ENCODE data around the gene TBC1D13. TPM values are rescaled to one million over a fixed set of nuclear protein-coding genes. Genes with fewer than 3 reads are reported as not detected.
"Not testable (repeated sequence)": the region's sequence is repeated elsewhere in the genome, so short reads cannot be mapped to it uniquely, and the experiment has no call there.

TBC1D13 gene
- total and polyA plus RNA-seq, 2 donors (not counting 1 experiment from before 2014, with no cell fraction given): 28.8 to 29.1 TPM

- H3K9ac ChIP-seq (ENCODE audit: low read length); H3K27ac ChIP-seq (ENCODE audit: low read length in 2 of 2); ATAC-seq (ENCODE audit: low read depth); H3K4me1 Mint-ChIP-seq; H3K4me3 Mint-ChIP-seq; H3K27ac Mint-ChIP-seq; intact Hi-C loops (cut with micrococcal nuclease); DNase-seq; H3K27me3 ChIP-seq (replicated peaks in 1 of 4; ENCODE audit: control extremely low read depth in 1 of 4, control insufficient read depth in 3 of 4, insufficient read depth in 4 of 4, low read length in 3 of 4); H3K79me2 ChIP-seq (ENCODE audit: control insufficient read depth, insufficient read depth, low read length); H3K4me1 ChIP-seq (ENCODE audit: control insufficient read depth in 2 of 2, insufficient read depth in 2 of 2, low read length in 2 of 2); H4K20me1 ChIP-seq (ENCODE audit: control insufficient read depth, insufficient read depth, low read length, poor library complexity, severe bottlenecking); H3K9me3 Mint-ChIP-seq (ENCODE audit: insufficient read depth); H3K36me3 ChIP-seq (replicated peaks in 1 of 2; ENCODE audit: control extremely low read depth in 1 of 2, control insufficient read depth in 1 of 2, extremely low read depth in 1 of 2, insufficient read depth in 2 of 2, low read length in 1 of 2); H3K4me3 ChIP-seq (ENCODE audit: control extremely low read depth in 1 of 5, extremely low read depth in 1 of 5, insufficient read depth in 1 of 5, low read depth in 2 of 5, low read length in 4 of 5); H2AFZ ChIP-seq (ENCODE audit: insufficient read depth, low read depth, low read length, poor library complexity, severe bottlenecking); POLR2A ChIA-PET; H3K27me3 Mint-ChIP-seq; H3K4me2 ChIP-seq (replicated peaks; ENCODE audit: low read depth, low read length, poor library complexity, severe bottlenecking): not testable (repeated sequence)
- H3K9me3 ChIP-seq (ENCODE audit: control extremely low read depth in 1 of 3, control insufficient read depth in 2 of 3, insufficient read depth in 1 of 3, low read length in 2 of 3): peaks cover 0 to 31% (median 4%) of the 10 kb centered on the region in 3 donors
- CTCF ChIA-PET: interaction anchor here (1.2 kb wide), 1 partner anchor 76 kb away, joined by 4 read pairs; no protein-coding TSS in a partner anchor
- no CpG with 5 or more reads among the region's 2 CpGs for WGBS (ENCODE audit: insufficient coverage)
Measured at GRCh38 chr9:128852646-128853045, 65.6 kb downstream of the TBC1D13 start.

GRCh38 chr9:128854454-128854853, 67.4 kb downstream of the TBC1D13 start:
- H3K4me3 ChIP-seq (ENCODE audit: control extremely low read depth in 1 of 5, extremely low read depth in 1 of 5, insufficient read depth in 1 of 5, low read depth in 2 of 5, low read length in 4 of 5); CTCF ChIA-PET; H3K4me3 Mint-ChIP-seq; H3K4me1 ChIP-seq (ENCODE audit: control insufficient read depth in 2 of 2, insufficient read depth in 2 of 2, low read length in 2 of 2); H3K4me1 Mint-ChIP-seq; intact Hi-C loops (cut with micrococcal nuclease); H4K20me1 ChIP-seq (ENCODE audit: control insufficient read depth, insufficient read depth, low read length, poor library complexity, severe bottlenecking); DNase-seq; ATAC-seq (ENCODE audit: low read depth); H3K4me2 ChIP-seq (replicated peaks; ENCODE audit: low read depth, low read length, poor library complexity, severe bottlenecking); H3K27ac Mint-ChIP-seq; H3K9ac ChIP-seq (ENCODE audit: low read length); H3K27ac ChIP-seq (ENCODE audit: low read length in 2 of 2); H3K27me3 Mint-ChIP-seq; H3K27me3 ChIP-seq (replicated peaks in 1 of 4; ENCODE audit: control extremely low read depth in 1 of 4, control insufficient read depth in 3 of 4, insufficient read depth in 4 of 4, low read length in 3 of 4); H2AFZ ChIP-seq (ENCODE audit: insufficient read depth, low read depth, low read length, poor library complexity, severe bottlenecking); H3K79me2 ChIP-seq (ENCODE audit: control insufficient read depth, insufficient read depth, low read length); H3K36me3 ChIP-seq (replicated peaks in 1 of 2; ENCODE audit: control extremely low read depth in 1 of 2, control insufficient read depth in 1 of 2, extremely low read depth in 1 of 2, insufficient read depth in 2 of 2, low read length in 1 of 2); POLR2A ChIA-PET; H3K9me3 Mint-ChIP-seq (ENCODE audit: insufficient read depth): not testable (repeated sequence)
- H3K9me3 ChIP-seq (ENCODE audit: control extremely low read depth in 1 of 3, control insufficient read depth in 2 of 3, insufficient read depth in 1 of 3, low read length in 2 of 3): peaks cover 0 to 22% (median 4%) of the 10 kb centered on the region in 3 donors
- WGBS (ENCODE audit: insufficient coverage): no CpG with 5 or more reads among the region's 6 CpGs

DNA sequence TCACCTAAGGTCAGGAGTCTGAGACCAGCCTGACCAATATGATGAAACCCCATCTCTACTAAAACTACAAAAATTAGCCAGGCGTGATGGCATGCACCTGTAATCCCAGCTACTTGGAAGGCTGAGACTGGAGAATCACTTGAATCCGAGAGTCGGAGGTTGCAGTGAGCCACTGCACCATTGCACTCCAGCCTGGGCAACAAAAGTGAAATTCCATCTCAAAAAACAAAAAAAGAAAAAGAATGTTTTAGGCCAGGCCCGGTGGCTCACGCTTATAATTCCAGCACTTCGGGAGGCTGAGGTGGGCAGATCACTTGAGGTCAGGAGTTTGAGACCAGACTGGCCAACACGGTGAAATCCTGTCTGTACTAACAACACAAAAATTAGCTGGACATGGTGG, 71.4 kb downstream of the TBC1D13 start:
- WGBS (ENCODE audit: insufficient coverage): 100% methylated on average over 2 of the region's 7 CpGs
- H3K27ac Mint-ChIP-seq; H4K20me1 ChIP-seq (ENCODE audit: control insufficient read depth, insufficient read depth, low read length, poor library complexity, severe bottlenecking); H3K27ac ChIP-seq (ENCODE audit: low read length in 2 of 2); H2AFZ ChIP-seq (ENCODE audit: insufficient read depth, low read depth, low read length, poor library complexity, severe bottlenecking); H3K4me3 Mint-ChIP-seq; H3K4me2 ChIP-seq (replicated peaks; ENCODE audit: low read depth, low read length, poor library complexity, severe bottlenecking); H3K4me1 Mint-ChIP-seq; H3K27me3 ChIP-seq (replicated peaks in 1 of 4; ENCODE audit: control extremely low read depth in 1 of 4, control insufficient read depth in 3 of 4, insufficient read depth in 4 of 4, low read length in 3 of 4); H3K4me3 ChIP-seq (ENCODE audit: control extremely low read depth in 1 of 5, extremely low read depth in 1 of 5, insufficient read depth in 1 of 5, low read depth in 2 of 5, low read length in 4 of 5); H3K9me3 ChIP-seq (ENCODE audit: control extremely low read depth in 1 of 3, control insufficient read depth in 2 of 3, insufficient read depth in 1 of 3, low read length in 2 of 3); H3K36me3 ChIP-seq (replicated peaks in 1 of 2; ENCODE audit: control extremely low read depth in 1 of 2, control insufficient read depth in 1 of 2, extremely low read depth in 1 of 2, insufficient read depth in 2 of 2, low read length in 1 of 2); H3K9ac ChIP-seq (ENCODE audit: low read length); H3K27me3 Mint-ChIP-seq; DNase-seq; ATAC-seq (ENCODE audit: low read depth); H3K4me1 ChIP-seq (ENCODE audit: control insufficient read depth in 2 of 2, insufficient read depth in 2 of 2, low read length in 2 of 2); H3K9me3 Mint-ChIP-seq (ENCODE audit: insufficient read depth); intact Hi-C loops (cut with micrococcal nuclease): not testable (repeated sequence)
- H3K79me2 ChIP-seq (ENCODE audit: control insufficient read depth, insufficient read depth, low read length): peaks cover 26% of the 10 kb centered on the region
- POLR2A ChIA-PET: interaction anchor here (0.6 to 0.7 kb wide), 2 partner anchors 9 to 26 kb away, joined by 8 to 9 read pairs; no protein-coding TSS in a partner anchor
- CTCF ChIA-PET: interaction anchor here (1.9 to 12.0 kb wide), 2 partner anchors 17 to 69 kb away, joined by 4 to 203 read pairs; no protein-coding TSS in a partner anchor

Small RNA genes lying within 50 kb of the gene (small RNA-seq; reads per million reads assigned to genes)
- gene RF00017 (ENCODE audit: insufficient read length, low read depth, low replicate concordance): not detected

Other genes starting within 250 kb of the TBC1D13 start
- 351 and 354 TPM in 2 replicates for gene SPTAN1, start 234.7 kb upstream of the TBC1D13 start, total RNA-seq
- 129 TPM in 2 replicates for gene SPTAN1, start 234.7 kb upstream of the TBC1D13 start, polyA plus RNA-seq
- 76.6 and 83.4 TPM in 2 replicates for gene DYNC2I2, start 130.4 kb upstream of the TBC1D13 start, total RNA-seq
- gene DYNC2I2, start 130.4 kb upstream of the TBC1D13 start, polyA plus RNA-seq: 92.9 and 109 TPM in 2 replicates
- 306 and 309 TPM in 2 replicates for gene SET, start 98.0 kb upstream of the TBC1D13 start, total RNA-seq
- 54.9 and 74.8 TPM in 2 replicates for gene SET, start 98.0 kb upstream of the TBC1D13 start, polyA plus RNA-seq
- 3.7 and 4.2 TPM in 2 replicates for gene PKN3, start 84.8 kb upstream of the TBC1D13 start, total RNA-seq
- 1.4 and 1.8 TPM in 2 replicates for gene PKN3, start 84.8 kb upstream of the TBC1D13 start, polyA plus RNA-seq
- 25.3 and 28.5 TPM in 2 replicates for gene ZDHHC12, start 63.1 kb upstream of the TBC1D13 start, total RNA-seq
- 31.0 and 47.0 TPM in 2 replicates for gene ZDHHC12, start 63.1 kb upstream of the TBC1D13 start, polyA plus RNA-seq
- 42.2 and 44.0 TPM in 2 replicates for gene ZER1, start 15.3 kb upstream of the TBC1D13 start, total RNA-seq
- 22.8 and 26.9 TPM in 2 replicates for gene ZER1, start 15.3 kb upstream of the TBC1D13 start, polyA plus RNA-seq
- gene ENDOG, start 31.2 kb downstream of the TBC1D13 start, total RNA-seq: 17.1 and 19.3 TPM in 2 replicates
- 2.9 and 12.5 TPM in 2 replicates for gene ENDOG, start 31.2 kb downstream of the TBC1D13 start, polyA plus RNA-seq
- 70.0 and 73.0 TPM in 2 replicates for gene SPOUT1, start 42.5 kb downstream of the TBC1D13 start, total RNA-seq
- 61.3 and 86.4 TPM in 2 replicates for gene SPOUT1, start 42.5 kb downstream of the TBC1D13 start, polyA plus RNA-seq
- gene KYAT1, start 94.7 kb downstream of the TBC1D13 start, total RNA-seq: 6.4 and 7.0 TPM in 2 replicates
- gene KYAT1, start 94.7 kb downstream of the TBC1D13 start, polyA plus RNA-seq: 13.4 and 16.2 TPM in 2 replicates
- 14.5 and 15.1 TPM in 2 replicates for gene LRRC8A, start 94.9 kb downstream of the TBC1D13 start, total RNA-seq
- gene LRRC8A, start 94.9 kb downstream of the TBC1D13 start, polyA plus RNA-seq: 13.1 and 23.1 TPM in 2 replicates
- gene PHYHD1, start 133.7 kb downstream of the TBC1D13 start, total RNA-seq: 0.96 and 1.5 TPM in 2 replicates
- 2.0 and 4.4 TPM in 2 replicates for gene PHYHD1, start 133.7 kb downstream of the TBC1D13 start, polyA plus RNA-seq
- gene DOLK, start 160.3 kb downstream of the TBC1D13 start, total RNA-seq: 11.1 and 12.2 TPM in 2 replicates
- gene DOLK, start 160.3 kb downstream of the TBC1D13 start, polyA plus RNA-seq: 1.9 and 3.0 TPM in 2 replicates
- 83.6 and 93.2 TPM in 2 replicates for gene NUP188, start 160.4 kb downstream of the TBC1D13 start, total RNA-seq
- gene NUP188, start 160.4 kb downstream of the TBC1D13 start, polyA plus RNA-seq: 42.8 and 47.7 TPM in 2 replicates
- gene SH3GLB2, start 241.1 kb downstream of the TBC1D13 start, total RNA-seq: 110 and 111 TPM in 2 replicates
- gene SH3GLB2, start 241.1 kb downstream of the TBC1D13 start, polyA plus RNA-seq: 174 and 176 TPM in 2 replicates
- gene MIGA2, start 249.4 kb downstream of the TBC1D13 start, total RNA-seq: 71.6 and 78.1 TPM in 2 replicates
- gene MIGA2, start 249.4 kb downstream of the TBC1D13 start, polyA plus RNA-seq: 62.1 and 85.3 TPM in 2 replicates

Data from B cell (primary cell).